Left ventricle myocardium inferior (tissue), 1 donor: ENCODE data around the gene ZFP1. TPM values are rescaled to one million over a fixed set of nuclear protein-coding genes. Genes with fewer than 3 reads are reported as not detected.
"Not testable (repeated sequence)": the region's sequence is repeated elsewhere in the genome, so short reads cannot be mapped to it uniquely, and the experiment has no call there.

Experiments
- DNase-seq: peaks from one replicate; pipeline ENCODE4 v3.0.0-alpha.2; 2020
- H3K27ac ChIP-seq: fragments of 200-600 bp; replicated peaks from 2 replicates; pipeline ENCODE4 v1.8.0; 2021
- H3K27me3 ChIP-seq: fragments of 200-600 bp; 2 replicates; pipeline ENCODE4 v1.8.0; 2021; ENCODE audit warnings: low read depth
- H3K36me3 ChIP-seq: fragments of 200-600 bp; 2 replicates; pipeline ENCODE4 v1.8.0; 2021
- H3K4me1 ChIP-seq: fragments of 200-600 bp; 2 replicates; pipeline ENCODE4 v1.8.0; 2021
- H3K4me3 ChIP-seq: fragments of 200-600 bp; 2 replicates; pipeline ENCODE4 v1.8.0; 2021; ENCODE audit warnings: mild to moderate bottlenecking, moderate library complexity
- H3K9me3 ChIP-seq: fragments of 200-600 bp; replicated peaks from 2 replicates; pipeline ENCODE4 v1.8.0; 2021
- CTCF ChIP-seq: fragments of 200-600 bp; IDR thresholded peaks from 2 replicates; pipeline ENCODE4 v1.8.0; 2021; ENCODE audit warnings: antibody characterized with exemption, mild to moderate bottlenecking, borderline replicate concordance
- intact Hi-C: fragments of 100-400 bp; cut with micrococcal nuclease; formaldehyde crosslinking; loops from one replicate; pipeline ENCODE4 v1.11.0; 2022
- total RNA-seq: library from RNA; stranded (reverse); fragmentation: NEBNext Ultra II Directional; extraction: Animal tissue kit (Norgen Biotek cat#: 25700); gene quantifications from one replicate; pipeline ENCODE4 v1.2.1, GENCODE V29; 2021
- donor health status: DM: no; HTN: yes; CAD: no; lungs with severe emphysema.

The ZFP1 gene
- total RNA-seq, 1 donor from 2014 or later = 6.7 TPM

- Histone ChIP-seq H3K4me3 (no peak overlapping the region), H3K4me1 (peaks cover 12% of the 10 kb centered on the region), H3K27ac (no peak overlapping the region), H3K27me3 (peaks cover 31% of the 10 kb centered on the region), H3K9me3 (no peaks in the 10 kb centered on the region), H3K36me3 (no peaks in the 10 kb centered on the region)
- intact Hi-C loops = no loop called here
- no peak for TF ChIP-seq CTCF
- no peak for DNase-seq
Observed at GRCh38 chr16:75202069-75202590, 53.8 kb downstream of the ZFP1 start.

DNA sequence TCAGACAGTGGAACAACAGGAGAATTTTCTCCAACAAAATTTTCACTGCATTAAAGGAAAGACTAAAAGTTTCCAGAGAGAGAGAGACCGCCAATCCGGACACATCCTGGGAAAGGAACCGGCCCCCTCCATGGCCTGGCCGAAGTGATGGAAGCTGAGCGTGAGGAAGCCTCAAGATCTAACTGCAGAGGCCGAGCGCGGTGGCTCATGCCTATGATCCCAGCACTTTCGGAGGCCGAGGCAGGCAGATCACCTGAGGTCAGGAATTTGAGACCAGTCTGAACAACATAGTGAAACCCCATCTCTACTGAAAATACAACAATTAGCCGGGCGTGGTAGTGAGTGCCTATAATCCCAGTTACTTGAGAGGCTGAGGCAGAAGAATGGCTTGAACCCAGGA is 54.8 kb downstream of the ZFP1 start:
- peaks cover 22% of the 10 kb centered on the region for H3K27me3 ChIP-seq
- H3K4me3 ChIP-seq = no peak overlapping the region
- H3K4me1 ChIP-seq = peaks cover 8% of the 10 kb centered on the region
- no peak for TF ChIP-seq CTCF
- H3K9me3 ChIP-seq = no peaks in the 10 kb centered on the region
- DNase-seq = peak; percentile 5
- intact Hi-C loops = no loop called here
- H3K27ac ChIP-seq = no peak overlapping the region
- no peaks in the 10 kb centered on the region for H3K36me3 ChIP-seq

- intact Hi-C loops = no loop called here
- Histone ChIP-seq H3K4me1 (peaks cover 4% of the 10 kb centered on the region), H3K4me3 (no peak overlapping the region), H3K27me3 (peaks cover 15% of the 10 kb centered on the region), H3K27ac (no peak overlapping the region), H3K36me3 (no peaks in the 10 kb centered on the region), H3K9me3 (no peaks in the 10 kb centered on the region)
- DNase-seq = peak; percentile 11
- TF ChIP-seq CTCF = no peak
Observed at GRCh38 chr16:75203667-75204409, 55.5 kb downstream of the ZFP1 start.

- Histone ChIP-seq H3K4me3 (no peak overlapping the region), H3K27me3 (peaks cover 12% of the 10 kb centered on the region), H3K4me1 (peaks cover 3% of the 10 kb centered on the region), H3K9me3 (no peaks in the 10 kb centered on the region), H3K36me3 (no peaks in the 10 kb centered on the region), H3K27ac (no peak overlapping the region)
- intact Hi-C loops = no loop called here
- no peak for TF ChIP-seq CTCF
- peak; percentile 8 for DNase-seq
Observed at GRCh38 chr16:75204410-75204758, 56.1 kb downstream of the ZFP1 start.

DNA sequence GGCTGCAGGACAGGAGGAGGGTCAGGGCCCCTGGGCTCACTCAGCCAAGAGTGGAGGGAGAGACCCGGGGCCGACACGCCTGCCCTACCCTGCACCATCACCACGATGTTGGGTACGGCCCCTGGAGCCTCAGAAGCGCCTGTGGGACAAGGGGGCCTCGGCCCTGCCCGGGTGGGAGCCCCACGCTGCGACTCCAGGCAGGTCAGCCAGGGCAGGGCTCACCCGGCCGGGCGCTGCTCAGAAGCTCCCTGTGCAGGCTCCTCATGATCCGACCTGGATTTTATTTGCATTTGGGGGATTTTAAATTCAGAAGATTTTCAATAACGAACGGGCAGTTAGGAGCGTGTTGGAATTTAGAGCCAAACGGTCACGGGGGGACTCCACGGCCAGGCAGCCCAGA is 56.6 kb downstream of the ZFP1 start:
- H3K27ac ChIP-seq, H3K9me3 ChIP-seq, H3K4me1 ChIP-seq, intact Hi-C loops, H3K36me3 ChIP-seq, DNase-seq, H3K4me3 ChIP-seq: not testable (repeated sequence)
- H3K27me3 ChIP-seq = peaks cover 12% of the 10 kb centered on the region

DNA sequence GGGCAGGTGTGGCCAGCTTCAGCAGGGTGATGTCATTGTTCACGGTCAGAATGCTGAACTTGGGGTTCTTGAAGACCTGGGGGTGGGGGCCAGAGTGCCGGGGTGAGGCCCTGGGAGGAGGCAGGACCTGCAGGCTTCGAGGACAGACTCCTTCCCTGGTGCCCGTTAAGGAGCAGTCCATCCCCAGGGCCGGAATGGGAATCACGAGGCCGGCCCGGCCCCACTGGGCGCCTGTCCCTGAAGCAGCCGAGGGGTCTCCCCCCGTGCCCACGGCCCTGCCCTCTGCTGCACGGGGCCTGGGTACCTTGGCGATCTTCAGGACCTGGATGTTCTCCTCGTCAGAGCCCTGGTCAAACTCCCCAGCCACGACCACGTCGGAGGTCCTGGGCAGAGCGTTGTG is 57.1 kb downstream of the ZFP1 start:
- H3K9me3 ChIP-seq, H3K27ac ChIP-seq, H3K36me3 ChIP-seq, H3K4me1 ChIP-seq, H3K4me3 ChIP-seq, intact Hi-C loops, DNase-seq: not testable (repeated sequence)
- H3K27me3 ChIP-seq = peaks cover 12% of the 10 kb centered on the region

DNA sequence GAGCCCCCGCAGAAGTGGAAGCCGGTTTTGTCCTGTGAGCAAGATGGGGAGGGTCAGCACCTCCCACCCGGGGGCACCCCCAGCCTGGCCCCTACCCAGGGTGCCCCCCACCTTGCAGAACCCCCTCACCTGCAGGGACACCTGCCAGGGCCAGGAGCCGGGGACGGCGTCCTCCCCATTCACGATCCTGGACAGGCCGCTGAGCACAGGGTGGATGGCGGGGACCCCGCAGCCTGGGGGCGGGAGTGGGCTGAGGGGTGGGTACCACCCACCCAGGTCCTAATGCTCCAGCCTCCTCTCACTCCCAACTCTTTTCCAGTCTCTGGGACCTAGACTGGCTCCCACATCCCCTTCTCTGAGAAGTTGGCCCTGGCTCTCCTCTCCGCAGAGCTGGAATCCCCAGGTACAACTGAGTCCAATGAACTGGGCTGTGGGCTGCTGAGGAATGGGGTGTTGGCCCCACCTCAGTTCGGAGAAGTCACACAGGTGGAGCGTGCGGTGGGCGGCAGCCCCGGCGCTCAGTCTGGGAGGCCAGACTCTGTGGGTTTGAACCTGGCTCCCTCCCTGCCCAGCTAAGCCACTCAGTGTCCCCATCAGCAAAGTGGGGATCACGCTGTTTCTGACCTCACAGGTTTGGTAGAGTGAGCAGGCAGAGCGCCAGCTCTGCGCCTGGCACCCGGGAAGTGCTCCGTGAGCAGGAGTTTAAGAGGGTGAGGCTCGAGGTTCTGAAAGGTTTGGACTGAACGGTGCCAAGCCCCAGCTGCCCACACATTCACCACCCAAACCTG is 57.8 kb downstream of the ZFP1 start:
- not testable (repeated sequence) for H3K36me3 ChIP-seq, H3K27ac ChIP-seq, DNase-seq, H3K9me3 ChIP-seq, H3K4me3 ChIP-seq, H3K4me1 ChIP-seq
- intact Hi-C loops = loop anchor here (2.0 kb wide), 1 partner anchor 19 kb away; no protein-coding TSS in a partner anchor
- peaks cover 12% of the 10 kb centered on the region for H3K27me3 ChIP-seq
